Esophagus muscularis mucosa (tissue), 4 donors: ENCODE results near the gene MPIG6B. TPM values are rescaled to one million over a fixed set of nuclear protein-coding genes. Genes with fewer than 3 reads are reported as not detected.
A peak's percentile ranks its signal among the peaks of the same experiment; 100 is the strongest.

Source experiments
- DNase-seq: peaks from one replicate; pipeline ENCODE4 v3.0.0-alpha.2; 2017; ENCODE audit errors: extremely low spot score
- H3K27ac ChIP-seq, 4 donors: fragments of 200-600 bp; sonication (generic); replicated peaks in 1 of 4; 1 replicate in 3 of 4; 2 replicates in 1 of 4; pipeline ENCODE4 v1.5.1; 2016 to 2019; ENCODE audit warnings: mild to moderate bottlenecking in 1 of 4
- H3K27me3 ChIP-seq, 4 donors: fragments of 200-600 bp; sonication (generic); one replicate each; pipeline versions ENCODE4 v1.5.1 to v1.6.0; 2016 to 2019
- H3K36me3 ChIP-seq, 4 donors: fragments of 200-600 bp; sonication (generic); one replicate each; pipeline ENCODE4 v1.5.1; 2016 to 2019
- H3K4me1 ChIP-seq, 4 donors: fragments of 200-600 bp; sonication (generic); one replicate each; pipeline ENCODE4 v1.5.1; 2016 to 2019
- H3K4me3 ChIP-seq, 4 donors: fragments of 200-600 bp; sonication (generic); 1 replicate in 2 of 4; 2 replicates in 2 of 4; pipeline ENCODE4 v1.5.1; 2016 to 2019; ENCODE audit warnings: mild to moderate bottlenecking in 4 of 4, moderate library complexity in 1 of 4
- H3K9me3 ChIP-seq, 4 donors: fragments of 200-600 bp; sonication (generic); 1 replicate in 3 of 4; 2 replicates in 1 of 4; pipeline ENCODE4 v1.5.1; 2016 to 2019
- EP300 ChIP-seq: sonication (generic); formaldehyde crosslinking; IDR thresholded peaks from one replicate; pipeline ENCODE4 v1.6.1; 2017; ENCODE audit warnings: antibody characterized with exemption
- POLR2A ChIP-seq: fragments of 450-650 bp; IDR thresholded peaks from one replicate; pipeline ENCODE4 v1.6.1; 2017; ENCODE audit warnings: antibody characterized with exemption, moderate library complexity, mild to moderate bottlenecking, low read depth
- POLR2AphosphoS5 ChIP-seq, 2 donors: sonication (generic); formaldehyde crosslinking; IDR thresholded peaks; one replicate each; pipeline ENCODE4 v1.6.1; 2017; ENCODE audit warnings: antibody characterized with exemption in 2 of 2
- WGBS: methylation state at CpG from one replicate; pipeline ENCODE4 v1.1.5; 2018; 5-methylcytosine and 5-hydroxymethylcytosine counted together
- intact Hi-C: fragments of 100-400 bp; cut with DNase I; formaldehyde crosslinking; loops from one replicate; pipeline ENCODE4 v1.15.1; 2023
- total RNA-seq, 4 donors: library from RNA; depleted of rRNA; stranded (reverse); fragments of >200 nt; gene quantifications; one replicate each; pipeline versions ENCODE4 v1.1.0 to v1.2.1, GENCODE V29; 2016
- TF ChIP-seq, protein P1 (sequence below), 3 experiments: fragments of 200-600 bp in 2 of 3; fragments of 450-650 bp in 1 of 3; sonication (generic) in 2 of 3; IDR thresholded peaks; one replicate each; pipeline ENCODE4 v1.5.1; 2017 to 2019; ENCODE audit warnings: antibody characterized with exemption in 3 of 3, mild to moderate bottlenecking in 2 of 3, moderate library complexity in 1 of 3

Gene MPIG6B
- total RNA-seq, 4 donors from 2014 or later, result not detected

DNA sequence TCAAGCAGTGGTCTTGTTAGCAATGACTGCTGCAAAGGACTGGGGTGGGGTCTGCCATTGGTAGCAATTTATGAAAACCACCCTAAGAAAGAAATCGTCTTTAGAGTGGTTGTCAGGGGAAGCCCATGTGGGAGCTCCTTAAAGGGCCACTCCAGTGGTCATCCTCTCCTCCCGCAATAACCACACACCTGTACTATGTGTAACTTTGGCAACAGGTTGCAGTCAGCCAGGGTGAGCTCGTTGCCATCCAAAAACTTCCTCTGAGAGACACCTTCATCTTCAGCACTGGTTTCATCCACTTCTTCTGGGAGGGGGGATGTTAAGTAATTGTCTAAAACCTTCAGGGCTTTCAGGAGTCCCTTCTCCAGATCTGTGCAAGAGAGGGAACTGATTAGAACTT is 8.9 kb downstream of the MPIG6B start:
- H3K27ac ChIP-seq, result peak overlapping the region in 1 of 4 donors; percentile 98

DNA sequence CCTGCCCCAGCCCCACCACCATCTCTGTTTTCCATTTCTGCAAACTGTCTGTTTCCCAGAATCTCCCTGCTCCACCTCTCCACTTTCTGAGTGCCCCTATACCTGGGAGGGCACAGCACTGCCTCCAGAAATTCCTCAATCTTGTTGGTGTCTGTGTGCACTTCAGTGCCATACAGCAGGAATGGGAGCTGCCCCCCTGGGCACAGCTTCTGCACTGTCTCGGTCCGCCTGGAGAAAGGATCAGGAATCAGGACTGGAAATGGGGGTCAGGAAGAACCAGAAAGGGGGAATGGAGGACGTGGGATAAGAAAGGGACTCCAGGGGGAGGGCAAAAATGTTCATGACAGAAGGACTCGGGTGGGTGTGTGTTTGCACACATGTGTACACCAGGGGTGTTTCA is 10.6 kb downstream of the MPIG6B start:
- DNase-seq, result no peak
- peak overlapping the region in 2 of 4 donors; percentile 72 to 84 for H3K4me3 ChIP-seq
- intact Hi-C loops, result loop anchor here (2.0 kb wide), 1 partner anchor 97 kb away; no protein-coding TSS in a partner anchor
- H3K27me3 ChIP-seq, result no peaks in the 10 kb centered on the region
- peaks cover 30 to 40% (median 37%) of the 10 kb centered on the region in 4 donors for H3K36me3 ChIP-seq
- TF ChIP-seq EP300 (no peak), POLR2AphosphoS5 (IDR thresholded peaks at IDR 0.05) (no peak), POLR2A (no peak)
- TF ChIP-seq, protein P1, sequence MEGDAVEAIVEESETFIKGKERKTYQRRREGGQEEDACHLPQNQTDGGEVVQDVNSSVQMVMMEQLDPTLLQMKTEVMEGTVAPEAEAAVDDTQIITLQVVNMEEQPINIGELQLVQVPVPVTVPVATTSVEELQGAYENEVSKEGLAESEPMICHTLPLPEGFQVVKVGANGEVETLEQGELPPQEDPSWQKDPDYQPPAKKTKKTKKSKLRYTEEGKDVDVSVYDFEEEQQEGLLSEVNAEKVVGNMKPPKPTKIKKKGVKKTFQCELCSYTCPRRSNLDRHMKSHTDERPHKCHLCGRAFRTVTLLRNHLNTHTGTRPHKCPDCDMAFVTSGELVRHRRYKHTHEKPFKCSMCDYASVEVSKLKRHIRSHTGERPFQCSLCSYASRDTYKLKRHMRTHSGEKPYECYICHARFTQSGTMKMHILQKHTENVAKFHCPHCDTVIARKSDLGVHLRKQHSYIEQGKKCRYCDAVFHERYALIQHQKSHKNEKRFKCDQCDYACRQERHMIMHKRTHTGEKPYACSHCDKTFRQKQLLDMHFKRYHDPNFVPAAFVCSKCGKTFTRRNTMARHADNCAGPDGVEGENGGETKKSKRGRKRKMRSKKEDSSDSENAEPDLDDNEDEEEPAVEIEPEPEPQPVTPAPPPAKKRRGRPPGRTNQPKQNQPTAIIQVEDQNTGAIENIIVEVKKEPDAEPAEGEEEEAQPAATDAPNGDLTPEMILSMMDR (IDR thresholded peaks at IDR 0.05), result no peak
- no peaks in the 10 kb centered on the region for H3K9me3 ChIP-seq
- H3K4me1 ChIP-seq, result peaks cover 45 to 69% (median 63%) of the 10 kb centered on the region in 4 donors
- 74% methylated on average over 4 of the region's 4 CpGs for WGBS
- H3K27ac ChIP-seq, result peak overlapping the region; percentile 86 to 93 (median 90)

More for the DNA sequence above, 8.9 kb downstream of the MPIG6B start:
- DNase-seq, result no peak
- 62% methylated on average over 3 of the region's 3 CpGs for WGBS
- Histone ChIP-seq H3K27me3 (no peaks in the 10 kb centered on the region), H3K36me3 (peaks cover 35 to 55% (median 49%) of the 10 kb centered on the region in 4 donors), H3K9me3 (no peaks in the 10 kb centered on the region), H3K4me1 (peaks cover 44 to 69% (median 65%) of the 10 kb centered on the region in 4 donors), H3K4me3 (no peak overlapping the region)
- intact Hi-C loops, result no loop called here
- TF ChIP-seq POLR2A (no peak), POLR2AphosphoS5 (IDR thresholded peaks at IDR 0.05) (no peak), EP300 (no peak)
- TF ChIP-seq, protein P1 (IDR thresholded peaks at IDR 0.05), result no peak

DNA sequence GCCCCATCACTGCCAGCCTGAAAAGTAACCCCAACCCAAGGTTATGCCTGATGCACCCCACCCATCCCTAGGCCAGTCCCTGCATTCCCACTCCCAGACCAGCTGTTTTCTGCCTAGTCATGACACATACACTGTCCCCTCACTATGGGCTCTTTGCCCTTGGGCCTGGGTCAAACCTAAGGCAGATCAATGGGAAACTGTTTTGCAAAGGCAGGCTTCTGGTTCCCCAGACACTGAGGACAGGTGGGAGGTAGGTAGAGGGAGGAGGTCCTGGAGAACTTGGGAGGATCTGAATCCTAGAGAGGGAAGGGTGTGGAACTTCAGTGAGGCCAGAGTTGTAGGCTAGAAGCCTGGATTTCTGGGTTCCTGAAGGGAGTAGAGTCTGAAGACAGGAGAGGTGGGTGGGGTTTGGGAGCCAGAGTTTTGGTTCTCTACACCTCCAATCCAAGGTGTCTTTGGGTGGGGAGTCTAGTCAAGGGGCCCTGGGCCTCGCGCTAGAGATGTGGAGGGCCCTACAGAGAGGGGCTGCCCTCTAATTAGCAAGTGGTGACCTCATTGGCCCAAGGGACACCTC is 11.2 kb downstream of the MPIG6B start:
- Histone ChIP-seq H3K27ac (peak overlapping the region; percentile 86 to 93 (median 90)), H3K4me1 (peaks cover 45 to 71% (median 63%) of the 10 kb centered on the region in 4 donors), H3K4me3 (peak overlapping the region; percentile 68 to 84 (median 76)), H3K27me3 (no peaks in the 10 kb centered on the region), H3K9me3 (no peaks in the 10 kb centered on the region), H3K36me3 (peaks cover 30 to 40% (median 37%) of the 10 kb centered on the region in 4 donors)
- 30% methylated on average over 2 of the region's 2 CpGs for WGBS
- intact Hi-C loops, result loop anchor here (2.0 kb wide), 1 partner anchor 96 kb away; no protein-coding TSS in a partner anchor
- DNase-seq, result no peak
- TF ChIP-seq POLR2A (no peak), POLR2AphosphoS5 (IDR thresholded peaks at IDR 0.05) (no peak), EP300 (no peak)
- TF ChIP-seq, protein P1 (IDR thresholded peaks at IDR 0.05), result no peak

DNA sequence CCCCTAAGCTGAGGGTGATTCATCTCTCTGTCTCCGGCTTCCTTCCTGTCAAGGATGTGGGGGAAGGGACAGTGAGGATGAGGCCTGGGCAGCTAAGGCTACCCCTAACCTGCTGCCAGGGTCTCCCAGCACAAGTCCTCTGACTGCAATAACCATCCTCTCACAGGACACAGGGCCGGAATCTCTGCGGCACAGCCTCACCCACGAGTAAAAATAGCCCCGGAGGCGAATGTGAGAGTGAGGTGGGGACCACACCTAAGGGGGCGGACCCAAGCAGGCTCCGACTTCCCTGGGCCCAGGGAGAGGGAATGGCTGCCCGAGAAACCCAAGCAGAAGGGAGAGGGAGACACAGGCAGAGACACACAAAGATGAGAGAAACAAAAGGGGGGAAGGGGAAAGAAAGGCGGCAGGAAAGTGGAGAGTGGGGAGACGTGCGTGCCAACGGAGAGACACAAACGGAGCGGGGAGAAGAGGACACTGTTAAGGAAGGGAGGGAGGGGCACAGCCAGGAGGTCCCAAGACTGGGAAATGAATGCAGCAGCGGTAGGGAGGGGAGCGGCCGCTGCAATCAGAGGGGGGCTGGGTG is 11.7 kb downstream of the MPIG6B start:
- 0% methylated on average over 17 of the region's 18 CpGs for WGBS
- TF ChIP-seq, protein P1 (IDR thresholded peaks at IDR 0.05), result no peak
- peak; percentile 70 to 79 for TF ChIP-seq POLR2AphosphoS5 (IDR thresholded peaks at IDR 0.05)
- intact Hi-C loops, result loop anchor here (2.0 to 5.0 kb wide), 2 partner anchors 62 to 96 kb away; partner anchors contain the start of gene VARS1

More for the DNA sequence above, 11.7 kb downstream of the MPIG6B start:
- Histone ChIP-seq H3K9me3 (no peaks in the 10 kb centered on the region), H3K4me1 (peaks cover 47 to 74% (median 66%) of the 10 kb centered on the region in 4 donors), H3K27ac (peak overlapping the region; percentile 86 to 93 (median 90)), H3K4me3 (peak overlapping the region; percentile 68 to 84 (median 76)), H3K36me3 (peaks cover 30 to 40% (median 37%) of the 10 kb centered on the region in 4 donors), H3K27me3 (no peaks in the 10 kb centered on the region)
- no peak for DNase-seq
